Neural cell (in vitro differentiated cells): Measurements from ENCODE around the gene PRELP. TPM values are rescaled to one million over a fixed set of nuclear protein-coding genes. Genes with fewer than 3 reads are reported as not detected.

ENCODE experiments used
- H2AFZ ChIP-seq: fragments of 200-600, 300-800 bp; sonication (generic), shearing (Covaris generic); 2 replicates; pipeline ENCODE4 v1.6.0; 2014; ENCODE audit warnings: low read depth, mild to moderate bottlenecking, antibody characterized with exemption, low read length, moderate library complexity
- H3F3A ChIP-seq: fragments of 200-600 bp; shearing (Covaris generic); 2 replicates; pipeline ENCODE4 v1.6.1; 2016; ENCODE audit warnings: mild to moderate bottlenecking, moderate library complexity, mixed read lengths, antibody characterized with exemption, low read length; ENCODE audit not compliant: insufficient read depth, poor library complexity, severe bottlenecking
- H3K27ac ChIP-seq: fragments of 200-600, 300-800 bp; sonication (generic), shearing (Covaris generic); 2 replicates; pipeline ENCODE4 v1.5.1; 2014; ENCODE audit warnings: mild to moderate bottlenecking, low read length, moderate library complexity
- H3K27me3 ChIP-seq: fragments of 300-800, 200-600 bp; sonication (generic), shearing (Covaris generic); 2 replicates; pipeline ENCODE4 v1.6.0; 2014; ENCODE audit warnings: mild to moderate bottlenecking, low read depth, low read length, moderate library complexity; ENCODE audit not compliant: insufficient read depth
- H3K36me3 ChIP-seq: fragments of 300-800, 200-600 bp; sonication (generic), shearing (Covaris generic); 2 replicates; pipeline ENCODE4 v1.5.1; 2014; ENCODE audit warnings: mild to moderate bottlenecking, antibody characterized with exemption, low read length, moderate library complexity; ENCODE audit not compliant: insufficient read depth
- H3K4me2 ChIP-seq: fragments of 300-800, 200-600 bp; sonication (generic), shearing (Covaris generic); 2 replicates; pipeline ENCODE4 v1.6.0; 2014; ENCODE audit warnings: mild to moderate bottlenecking, low read length
- H3K4me3 ChIP-seq: fragments of 300-800, 200-600 bp; sonication (generic), shearing (Covaris generic); 2 replicates; pipeline ENCODE4 v1.5.1; 2014; ENCODE audit warnings: mild to moderate bottlenecking, low read length, moderate library complexity
- H3K79me2 ChIP-seq: fragments of 200-600 bp; shearing (Covaris generic); replicated peaks from 2 replicates; pipeline ENCODE4 v1.6.0; 2014; ENCODE audit warnings: mild to moderate bottlenecking, low read length, moderate library complexity; ENCODE audit not compliant: insufficient read depth
- H3K9ac ChIP-seq: fragments of 300-800, 200-600 bp; sonication (generic), shearing (Covaris generic); 2 replicates; pipeline ENCODE4 v1.6.1; 2016; ENCODE audit warnings: mild to moderate bottlenecking, low read length, mixed read lengths
- H3K9me2 ChIP-seq: fragments of 200-600 bp; shearing (Covaris generic); 2 replicates; pipeline ENCODE4 v1.6.1; 2016; ENCODE audit warnings: mild to moderate bottlenecking, low read length, mixed read lengths; ENCODE audit not compliant: insufficient read depth
- H3K9me3 ChIP-seq: fragments of 200-600, 300-800 bp; sonication (generic), shearing (Covaris generic); 2 replicates; pipeline ENCODE4 v1.6.1; 2016; ENCODE audit warnings: mild to moderate bottlenecking, mixed run types, low read length, moderate library complexity, mixed read lengths
- H4K20me1 ChIP-seq: fragments of 200-600 bp; shearing (Covaris generic); 2 replicates; pipeline ENCODE4 v1.6.1; 2016; ENCODE audit warnings: mild to moderate bottlenecking, mixed run types; ENCODE audit not compliant: insufficient read depth
- CTCF ChIP-seq: fragments of 450-650 bp; IDR thresholded peaks from 2 replicates; pipeline ENCODE4 v1.5.1; 2014; ENCODE audit warnings: antibody characterized with exemption, mild to moderate bottlenecking, moderate library complexity; ENCODE audit not compliant: poor library complexity, severe bottlenecking
- EP300 ChIP-seq: fragments of 450-650 bp; conservative IDR thresholded peaks from 2 replicates; pipeline ENCODE4 v1.6.1; 2014; ENCODE audit warnings: antibody characterized with exemption, mild to moderate bottlenecking, moderate library complexity; ENCODE audit not compliant: poor library complexity, severe bottlenecking
- EZH2 ChIP-seq: fragments of 200-600, 300-800 bp; shearing (Covaris generic), sonication (generic); IDR thresholded peaks from 2 replicates; pipeline ENCODE4 v1.6.1; 2014; ENCODE audit warnings: antibody characterized with exemption, low read length, borderline replicate concordance, mild to moderate bottlenecking; ENCODE audit not compliant: insufficient read depth, poor library complexity, severe bottlenecking
- MXI1 ChIP-seq: fragments of 450-650 bp; conservative IDR thresholded peaks from 2 replicates; pipeline ENCODE4 v1.6.1; 2014; ENCODE audit warnings: antibody characterized with exemption, mild to moderate bottlenecking; ENCODE audit not compliant: poor library complexity, severe bottlenecking
- POLR2AphosphoS5 ChIP-seq: IDR thresholded peaks from 2 replicates; pipeline ENCODE4 v1.6.1; 2012
- RAD21 ChIP-seq: fragments of 450-650 bp; conservative IDR thresholded peaks from 2 replicates; pipeline ENCODE4 v1.6.1; 2014; ENCODE audit warnings: antibody characterized with exemption, mild to moderate bottlenecking, moderate library complexity
- REST ChIP-seq: IDR thresholded peaks from 2 replicates; pipeline ENCODE4 v1.6.1; 2012; ENCODE audit warnings: borderline replicate concordance
- SMC3 ChIP-seq: fragments of 450-650 bp; conservative IDR thresholded peaks from 2 replicates; pipeline ENCODE4 v1.6.1; 2014; ENCODE audit warnings: antibody characterized with exemption, mild to moderate bottlenecking, moderate library complexity; ENCODE audit not compliant: poor library complexity
- TAF1 ChIP-seq: IDR thresholded peaks from 2 replicates; pipeline ENCODE4 v1.6.1; 2012; ENCODE audit warnings: low read depth
- polyA plus RNA-seq: library from polyadenylated mRNA; depleted of rRNA; stranded (reverse); fragments of >200 nt; gene quantifications from 2 replicates; pipeline ENCODE4 v1.2.3, GENCODE V29; 2014

The PRELP gene
- polyA plus RNA-seq, 1 donor from 2014 or later = not detected

GRCh38 chr1:203518541-203518940, 42.9 kb downstream of the PRELP start:
- no peak overlapping the region for H3K4me3 ChIP-seq
- H3K9me2 ChIP-seq = no peaks in the 10 kb centered on the region
- H3K36me3 ChIP-seq = no peaks in the 10 kb centered on the region
- H3F3A ChIP-seq = peaks cover 5% of the 10 kb centered on the region
- no peaks in the 10 kb centered on the region for H3K27me3 ChIP-seq
- no peak overlapping the region for H3K9ac ChIP-seq
- H3K79me2 ChIP-seq = no peaks in the 10 kb centered on the region
- H3K4me2 ChIP-seq = no peak overlapping the region
- no peaks in the 10 kb centered on the region for H4K20me1 ChIP-seq
- no peak overlapping the region for H3K27ac ChIP-seq
- TF ChIP-seq MXI1 (no peak), SMC3 (no peak)
- H2AFZ ChIP-seq = no peak overlapping the region
- no peaks in the 10 kb centered on the region for H3K9me3 ChIP-seq

GRCh38 chr1:203519053-203519840, 43.6 kb downstream of the PRELP start:
- Histone ChIP-seq H4K20me1 (no peaks in the 10 kb centered on the region), H3K79me2 (no peaks in the 10 kb centered on the region), H3K4me2 (no peak overlapping the region), H3F3A (peaks cover 3% of the 10 kb centered on the region), H3K4me3 (no peak overlapping the region), H3K27me3 (no peaks in the 10 kb centered on the region), H3K36me3 (no peaks in the 10 kb centered on the region), H2AFZ (no peak overlapping the region), H3K27ac (no peak overlapping the region), H3K9me2 (no peaks in the 10 kb centered on the region), H3K9me3 (no peaks in the 10 kb centered on the region), H3K9ac (no peak overlapping the region)
- TF ChIP-seq TAF1 (no peak), POLR2AphosphoS5 (no peak), EZH2 (no peak), CTCF (no peak), MXI1 (no peak), SMC3 (no peak), EP300 (no peak), RAD21 (no peak), REST (no peak)
